Measurements from ENCODE around the gene TTC27.

The TTC27 gene

DNA sequence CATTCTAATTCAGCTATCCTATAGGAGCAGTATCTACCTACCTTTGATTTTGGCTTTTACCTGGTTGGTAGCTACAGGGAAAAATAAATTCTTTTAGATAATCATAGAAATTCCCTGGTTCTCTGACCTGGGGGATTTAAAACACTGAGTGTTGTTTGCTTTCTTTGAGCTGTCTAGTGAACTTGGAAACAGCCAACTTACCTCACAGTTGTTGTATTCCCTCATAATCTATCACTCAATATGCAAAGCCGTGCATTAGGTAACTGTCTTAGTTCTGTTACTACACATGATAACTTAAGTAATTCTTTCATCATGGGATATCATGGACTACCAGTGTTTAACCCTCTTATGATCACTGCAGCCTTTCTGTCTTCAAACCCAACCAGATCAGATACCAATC is 127.8 kb downstream of the TTC27 start:
- Histone ChIP-seq H3K9me3 (ENCODE audit: low read depth, low read length) (no peaks in the 10 kb centered on the region), H3K4me3 (no peak overlapping the region), H3K9ac (ENCODE audit: insufficient read length) (no peak overlapping the region), H3K27ac (no peak overlapping the region), H3K36me3 (ENCODE audit: insufficient read depth, low read length) (peaks cover 6% of the 10 kb centered on the region; the same call in 1 of the 2 replicates)
- no peak for DNase-seq (ENCODE audit: low read depth, low spot score)
- TF ChIP-seq EZH2 (IDR thresholded peaks at IDR 0.05) (no peak), POLR2AphosphoS5 (IDR thresholded peaks at IDR 0.05; ENCODE audit: borderline replicate concordance, low read depth, low read length) (no peak), FOXP2 (optimal IDR thresholded peaks at IDR 0.05; ENCODE audit: control extremely low read depth, extremely low read length, insufficient read depth) (no peak)

DNA sequence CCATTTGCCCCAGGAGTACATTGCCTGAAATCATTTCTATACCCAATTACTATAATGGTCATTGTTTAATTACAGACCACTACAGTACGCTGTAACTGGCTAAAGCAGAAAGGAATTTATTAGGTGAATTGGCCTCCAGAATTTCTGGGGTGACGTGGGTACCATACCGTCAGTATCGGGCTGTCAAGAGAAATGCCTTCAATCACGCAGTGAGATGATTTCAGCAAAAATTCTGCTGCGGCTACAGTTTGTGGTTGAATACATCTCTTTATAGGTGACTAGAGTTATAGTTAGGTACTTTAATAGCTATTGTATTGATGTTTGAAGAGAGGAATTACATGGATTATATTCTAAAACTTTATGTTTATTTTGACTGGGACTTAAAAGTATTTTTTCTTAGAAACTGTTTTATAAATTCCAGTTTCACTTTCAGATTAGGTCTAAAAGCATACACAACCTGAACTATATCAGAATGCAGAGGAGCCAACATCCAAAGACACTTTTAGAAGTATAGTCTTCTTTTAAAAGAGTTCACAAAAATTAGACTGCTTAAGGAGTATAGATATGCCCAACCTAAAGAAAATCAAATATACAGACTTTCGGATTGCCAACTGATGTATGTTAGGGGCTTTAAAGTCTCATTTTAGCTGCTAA is 128.4 kb downstream of the TTC27 start:
- TF ChIP-seq FOXP2 (optimal IDR thresholded peaks at IDR 0.05; ENCODE audit: control extremely low read depth, extremely low read length, insufficient read depth) = no peak
- TF ChIP-seq EZH2 (IDR thresholded peaks at IDR 0.05) = no peak
- no peak for TF ChIP-seq POLR2AphosphoS5 (IDR thresholded peaks at IDR 0.05; ENCODE audit: borderline replicate concordance, low read depth, low read length)
- no peak overlapping the region for H3K9ac ChIP-seq (ENCODE audit: insufficient read length)
- peaks cover 9% of the 10 kb centered on the region; the same call in 1 of the 2 replicates for H3K36me3 ChIP-seq (ENCODE audit: insufficient read depth, low read length)
- H3K4me3 ChIP-seq = no peak overlapping the region
- DNase-seq (ENCODE audit: low read depth, low spot score) = no peak
- no peak overlapping the region for H3K27ac ChIP-seq
- no peaks in the 10 kb centered on the region for H3K9me3 ChIP-seq (ENCODE audit: low read depth, low read length)

DNA sequence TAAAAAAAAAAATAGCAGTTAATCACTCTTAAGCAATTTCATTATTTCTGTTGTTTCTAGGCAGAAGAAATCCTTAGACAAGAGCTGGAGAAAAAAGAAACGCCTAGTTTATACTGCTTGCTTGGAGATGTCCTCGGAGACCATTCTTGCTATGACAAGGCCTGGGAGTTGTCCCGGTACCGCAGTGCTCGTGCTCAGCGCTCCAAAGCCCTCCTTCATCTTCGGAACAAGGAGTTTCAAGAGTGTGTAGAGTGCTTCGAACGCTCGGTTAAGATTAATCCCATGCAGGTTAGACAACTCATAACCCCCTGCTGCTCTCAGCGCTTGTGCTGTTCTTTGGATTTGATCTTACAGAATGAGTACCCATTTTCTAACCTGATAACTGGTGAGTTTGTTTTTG is 130.4 kb downstream of the TTC27 start:
- no peak overlapping the region for H3K9ac ChIP-seq (ENCODE audit: insufficient read length)
- H3K4me3 ChIP-seq = no peak overlapping the region
- no peaks in the 10 kb centered on the region for H3K9me3 ChIP-seq (ENCODE audit: low read depth, low read length)
- no peak for DNase-seq (ENCODE audit: low read depth, low spot score)
- H3K27ac ChIP-seq = no peak overlapping the region
- TF ChIP-seq EZH2 (IDR thresholded peaks at IDR 0.05) (no peak), FOXP2 (optimal IDR thresholded peaks at IDR 0.05; ENCODE audit: control extremely low read depth, extremely low read length, insufficient read depth) (no peak), POLR2AphosphoS5 (IDR thresholded peaks at IDR 0.05; ENCODE audit: borderline replicate concordance, low read depth, low read length) (no peak)
- H3K36me3 ChIP-seq (ENCODE audit: insufficient read depth, low read length) = peaks cover 9% of the 10 kb centered on the region; the same call in 1 of the 2 replicates

DNA sequence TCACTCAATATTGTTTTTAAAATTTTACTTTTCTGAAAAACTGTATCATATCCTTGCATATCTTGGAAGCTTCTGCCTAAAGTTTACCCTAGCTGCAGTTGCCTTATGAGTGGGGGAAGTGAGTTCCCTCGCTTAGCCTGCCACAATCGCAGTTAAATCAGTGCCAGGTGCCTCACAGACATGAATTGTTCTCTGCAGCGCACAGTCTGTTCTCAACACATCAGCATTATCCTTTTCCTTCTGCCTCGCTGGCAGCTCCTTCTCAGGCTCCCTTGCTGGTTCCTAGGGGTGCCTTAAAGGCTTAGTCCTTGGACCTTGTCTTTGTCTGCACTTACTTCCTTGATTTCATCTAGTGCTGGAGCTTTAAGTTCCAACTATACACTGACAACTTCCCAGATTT is 132.8 kb downstream of the TTC27 start:
- TF ChIP-seq POLR2AphosphoS5 (IDR thresholded peaks at IDR 0.05; ENCODE audit: borderline replicate concordance, low read depth, low read length) = no peak
- no peak for TF ChIP-seq FOXP2 (optimal IDR thresholded peaks at IDR 0.05; ENCODE audit: control extremely low read depth, extremely low read length, insufficient read depth)
- Histone ChIP-seq H3K36me3 (ENCODE audit: insufficient read depth, low read length) (peaks cover 9% of the 10 kb centered on the region; the same call in 1 of the 2 replicates), H3K27ac (no peak overlapping the region), H3K9ac (ENCODE audit: insufficient read length) (no peak overlapping the region), H3K4me3 (no peak overlapping the region), H3K9me3 (ENCODE audit: low read depth, low read length) (no peaks in the 10 kb centered on the region)
- DNase-seq (ENCODE audit: low read depth, low spot score) = no peak

DNA sequence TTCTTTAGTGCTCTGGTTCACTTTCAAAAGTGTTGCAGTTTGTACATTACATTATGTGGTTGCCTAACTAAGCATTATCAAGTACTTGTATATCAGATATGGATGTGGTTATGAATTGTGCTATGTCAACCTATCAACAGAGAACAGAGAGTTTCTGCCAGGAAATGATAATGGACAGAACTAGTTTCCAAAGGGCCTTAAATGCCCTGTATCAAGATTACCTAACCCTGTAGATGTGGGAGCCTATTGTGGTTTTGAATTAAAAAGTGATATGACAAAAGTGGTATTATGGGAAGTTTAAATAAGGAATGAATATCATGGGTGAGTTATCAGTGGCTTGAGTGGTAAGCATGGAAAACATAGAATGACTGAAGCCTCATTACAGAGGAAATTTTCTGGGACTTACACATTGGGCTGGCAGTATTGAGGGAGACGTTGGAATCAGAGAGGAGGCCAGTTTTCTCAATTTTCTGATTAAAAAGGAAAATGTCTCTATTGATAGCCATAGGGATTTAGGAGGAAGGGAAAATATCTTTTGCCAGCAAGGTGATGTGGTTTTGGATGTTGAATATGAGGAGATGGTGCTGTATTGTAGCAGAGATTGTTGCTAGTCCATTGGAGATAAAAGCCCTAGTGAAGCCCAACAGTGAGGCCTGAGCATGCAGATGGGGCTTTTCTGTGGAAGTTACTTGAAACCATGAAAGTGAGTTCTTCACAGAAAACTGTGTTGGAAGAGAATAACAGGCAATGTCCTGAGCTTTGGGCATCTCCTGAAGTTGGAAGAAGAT is 140.7 kb downstream of the TTC27 start:
- Histone ChIP-seq H3K27ac (no peak overlapping the region), H3K9ac (ENCODE audit: insufficient read length) (no peak overlapping the region), H3K36me3 (ENCODE audit: insufficient read depth, low read length) (no peaks in the 10 kb centered on the region), H3K9me3 (ENCODE audit: low read depth, low read length) (no peaks in the 10 kb centered on the region), H3K4me3 (no peak overlapping the region)
- TF ChIP-seq FOXP2 (optimal IDR thresholded peaks at IDR 0.05; ENCODE audit: control extremely low read depth, extremely low read length, insufficient read depth) = no peak
- no peak for TF ChIP-seq EZH2 (IDR thresholded peaks at IDR 0.05)
- no peak for TF ChIP-seq POLR2AphosphoS5 (IDR thresholded peaks at IDR 0.05; ENCODE audit: borderline replicate concordance, low read depth, low read length)
- DNase-seq (ENCODE audit: low read depth, low spot score) = no peak

DNA sequence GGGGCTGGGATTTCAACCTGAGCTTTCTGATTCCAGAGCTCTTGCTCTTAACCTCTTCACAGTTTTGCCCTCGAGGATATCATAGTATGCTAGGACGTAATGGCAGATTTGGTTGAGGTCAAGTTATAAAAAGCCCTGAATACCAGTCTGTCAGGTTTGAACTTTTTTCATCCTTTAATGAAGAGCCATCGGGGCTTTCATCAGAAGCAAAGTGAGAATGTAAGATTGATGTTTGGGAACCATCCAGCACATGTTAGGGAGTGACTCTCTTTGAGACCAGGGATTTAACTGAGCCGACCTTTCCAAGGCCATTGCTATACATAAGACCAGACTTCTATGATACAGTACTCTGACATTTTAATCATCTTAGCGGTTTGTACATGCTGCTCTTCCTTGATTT is 142.5 kb downstream of the TTC27 start:
- Histone ChIP-seq H3K9ac (ENCODE audit: insufficient read length) (no peak overlapping the region), H3K27ac (no peak overlapping the region), H3K4me3 (no peak overlapping the region), H3K9me3 (ENCODE audit: low read depth, low read length) (no peaks in the 10 kb centered on the region), H3K36me3 (ENCODE audit: insufficient read depth, low read length) (no peaks in the 10 kb centered on the region)
- DNase-seq (ENCODE audit: low read depth, low spot score) = no peak
- TF ChIP-seq EZH2 (IDR thresholded peaks at IDR 0.05) (no peak), POLR2AphosphoS5 (IDR thresholded peaks at IDR 0.05; ENCODE audit: borderline replicate concordance, low read depth, low read length) (no peak), FOXP2 (optimal IDR thresholded peaks at IDR 0.05; ENCODE audit: control extremely low read depth, extremely low read length, insufficient read depth) (no peak)

DNA sequence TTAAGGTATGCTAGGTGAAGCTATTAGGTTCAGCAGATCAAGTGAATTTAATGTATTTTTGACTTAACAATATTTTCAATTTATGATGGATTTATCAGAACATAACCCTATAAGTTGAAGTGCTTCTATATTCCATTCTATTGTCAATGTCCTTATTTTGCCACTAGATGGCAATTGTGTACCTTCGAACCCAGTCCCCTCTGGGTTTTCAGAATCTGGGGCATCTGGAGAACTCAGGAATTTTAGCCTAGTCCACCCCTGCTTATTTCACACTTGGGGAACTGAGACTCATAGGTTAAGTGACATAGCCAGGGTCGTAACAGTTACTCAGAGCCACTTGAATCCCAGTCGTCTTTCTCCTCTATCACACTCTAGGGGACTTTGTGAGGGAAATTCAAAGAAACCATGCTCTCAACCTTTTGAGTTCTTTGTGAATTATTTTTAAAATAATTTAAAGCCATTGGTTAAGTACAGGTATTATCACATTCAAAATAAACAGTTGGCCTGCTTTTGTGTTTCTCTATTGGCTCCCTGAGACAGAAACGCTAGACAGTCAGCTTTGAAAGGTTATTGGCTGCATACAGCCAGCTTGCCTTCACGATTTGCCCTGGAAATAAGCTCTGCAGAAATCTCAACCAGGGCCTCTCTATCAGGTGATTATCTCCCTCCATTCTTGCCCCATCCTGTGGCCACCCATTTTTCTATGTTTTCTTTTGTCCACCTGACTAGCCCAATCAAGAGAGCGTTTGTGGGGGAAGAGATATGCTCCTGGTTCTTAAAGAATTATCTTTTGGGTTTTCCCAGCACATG is 145.0 kb downstream of the TTC27 start:
- H3K4me3 ChIP-seq = no peak overlapping the region
- H3K9me3 ChIP-seq (ENCODE audit: low read depth, low read length) = no peaks in the 10 kb centered on the region
- no peaks in the 10 kb centered on the region for H3K36me3 ChIP-seq (ENCODE audit: insufficient read depth, low read length)
- H3K27ac ChIP-seq = no peak overlapping the region
- TF ChIP-seq POLR2AphosphoS5 (IDR thresholded peaks at IDR 0.05; ENCODE audit: borderline replicate concordance, low read depth, low read length) (no peak), EZH2 (IDR thresholded peaks at IDR 0.05) (no peak), FOXP2 (optimal IDR thresholded peaks at IDR 0.05; ENCODE audit: control extremely low read depth, extremely low read length, insufficient read depth) (no peak)
- peak; percentile 14 for DNase-seq (ENCODE audit: low read depth, low spot score)
- H3K9ac ChIP-seq (ENCODE audit: insufficient read length) = no peak overlapping the region

DNA sequence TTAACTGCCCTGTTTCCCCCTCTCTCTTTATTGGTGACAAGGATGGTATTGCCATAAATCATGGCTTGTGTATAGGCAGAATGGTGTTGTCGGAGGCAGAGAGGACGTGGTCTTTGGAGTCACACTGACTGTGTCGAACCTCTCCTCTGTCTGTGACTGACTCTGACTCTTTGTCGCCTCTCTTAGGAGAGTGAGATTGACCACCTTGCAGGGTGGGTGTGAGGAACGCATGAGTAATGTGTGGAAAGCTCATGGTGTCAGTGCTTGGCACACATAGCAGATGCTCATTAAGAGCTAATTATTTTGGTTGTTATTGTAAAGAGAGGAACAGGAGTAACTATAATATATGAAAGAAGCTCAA is 145.6 kb downstream of the TTC27 start:
- no peak overlapping the region for H3K27ac ChIP-seq
- TF ChIP-seq EZH2 (IDR thresholded peaks at IDR 0.05) (no peak), FOXP2 (optimal IDR thresholded peaks at IDR 0.05; ENCODE audit: control extremely low read depth, extremely low read length, insufficient read depth) (no peak), POLR2AphosphoS5 (IDR thresholded peaks at IDR 0.05; ENCODE audit: borderline replicate concordance, low read depth, low read length) (no peak)
- H3K9ac ChIP-seq (ENCODE audit: insufficient read length) = no peak overlapping the region
- peaks cover 2% of the 10 kb centered on the region; the same call in 1 of the 2 replicates for H3K36me3 ChIP-seq (ENCODE audit: insufficient read depth, low read length)
- H3K9me3 ChIP-seq (ENCODE audit: low read depth, low read length) = no peaks in the 10 kb centered on the region
- H3K4me3 ChIP-seq = no peak overlapping the region
- no peak for DNase-seq (ENCODE audit: low read depth, low spot score)
